Measurements from ENCODE around the gene HSPA2.
"Not testable (repeated sequence)": the region's sequence is repeated elsewhere in the genome, so short reads cannot be mapped to it uniquely, and the experiment has no call there.

Gene HSPA2

DNA sequence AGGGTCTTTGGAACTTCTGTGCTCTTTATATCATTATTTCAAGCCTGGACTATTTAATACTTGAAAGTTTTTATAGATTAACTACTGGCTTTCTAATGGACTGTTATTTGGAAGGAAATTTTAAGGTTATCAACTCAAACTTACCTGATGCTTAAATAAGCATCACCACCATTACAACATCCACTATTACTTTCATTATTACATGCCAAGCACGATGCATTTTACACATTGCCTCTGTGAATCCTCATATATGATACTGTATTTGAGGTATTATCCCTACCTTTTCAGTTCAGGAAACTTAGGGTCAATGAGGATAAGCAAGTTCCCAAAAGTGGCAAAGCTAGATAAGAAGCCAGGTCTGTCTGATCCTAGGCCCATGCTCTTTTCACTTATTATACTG is 23.6 kb upstream of the HSPA2 start:
- DNase-seq: no peak

GRCh38 chr14:64517667-64518066 is 22.9 kb upstream of the HSPA2 start:
- not testable (repeated sequence) for DNase-seq

DNA sequence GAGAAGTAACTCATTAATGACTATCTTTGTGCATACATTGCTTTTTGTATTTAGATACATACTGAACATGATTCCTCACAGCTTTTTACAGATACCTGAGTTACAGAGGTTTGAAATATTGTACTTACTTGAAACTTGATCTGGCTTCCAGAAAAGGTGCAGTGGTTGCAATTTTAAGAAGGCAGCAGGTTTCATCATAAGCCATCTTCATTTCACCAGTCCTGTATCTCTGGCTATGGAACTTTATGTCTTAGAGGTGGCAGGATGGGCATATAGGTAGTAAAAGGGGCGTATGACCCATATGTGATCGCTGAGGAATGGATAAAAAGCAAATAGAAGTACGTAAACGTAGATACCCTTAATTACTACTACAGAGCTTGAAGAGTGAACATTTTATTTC is 22.3 kb upstream of the HSPA2 start:
- DNase-seq: no peak

GRCh38 chr14:64520699-64521098 is 19.8 kb upstream of the HSPA2 start:
- no peak for DNase-seq

DNA sequence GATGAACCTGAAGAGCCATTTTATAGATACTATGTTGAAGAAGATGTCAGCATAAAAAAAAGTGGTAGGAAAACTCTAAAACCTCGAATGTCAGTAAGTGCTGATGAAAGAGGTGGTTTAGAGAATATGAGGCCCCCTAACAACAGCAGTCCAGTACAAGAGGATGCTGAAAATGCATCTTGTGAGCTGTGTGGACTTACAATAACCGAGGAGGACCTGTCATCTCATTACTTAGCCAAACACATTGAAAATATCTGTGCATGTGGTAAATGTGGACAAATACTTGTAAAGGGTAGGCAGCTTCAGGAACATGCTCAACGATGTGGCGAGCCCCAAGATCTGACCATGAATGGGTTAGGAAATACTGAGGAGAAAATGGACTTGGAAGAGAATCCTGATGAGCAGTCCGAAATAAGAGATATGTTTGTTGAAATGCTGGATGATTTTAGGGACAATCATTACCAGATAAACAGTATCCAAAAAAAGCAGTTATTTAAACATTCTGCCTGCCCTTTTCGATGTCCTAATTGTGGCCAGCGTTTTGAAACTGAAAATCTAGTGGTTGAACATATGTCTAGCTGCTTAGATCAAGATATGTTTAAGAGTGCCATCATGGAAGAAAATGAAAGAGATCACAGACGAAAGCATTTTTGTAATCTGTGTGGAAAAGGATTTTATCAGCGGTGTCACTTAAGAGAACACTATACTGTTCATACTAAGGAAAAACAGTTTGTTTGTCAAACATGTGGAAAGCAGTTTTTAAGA is 17.8 kb upstream of the HSPA2 start:
- no peak for DNase-seq

GRCh38 chr14:64525354-64525753 is 15.2 kb upstream of the HSPA2 start:
- DNase-seq: no peak

GRCh38 chr14:64531567-64531966 is 9.0 kb upstream of the HSPA2 start:
- DNase-seq: no peak

DNA sequence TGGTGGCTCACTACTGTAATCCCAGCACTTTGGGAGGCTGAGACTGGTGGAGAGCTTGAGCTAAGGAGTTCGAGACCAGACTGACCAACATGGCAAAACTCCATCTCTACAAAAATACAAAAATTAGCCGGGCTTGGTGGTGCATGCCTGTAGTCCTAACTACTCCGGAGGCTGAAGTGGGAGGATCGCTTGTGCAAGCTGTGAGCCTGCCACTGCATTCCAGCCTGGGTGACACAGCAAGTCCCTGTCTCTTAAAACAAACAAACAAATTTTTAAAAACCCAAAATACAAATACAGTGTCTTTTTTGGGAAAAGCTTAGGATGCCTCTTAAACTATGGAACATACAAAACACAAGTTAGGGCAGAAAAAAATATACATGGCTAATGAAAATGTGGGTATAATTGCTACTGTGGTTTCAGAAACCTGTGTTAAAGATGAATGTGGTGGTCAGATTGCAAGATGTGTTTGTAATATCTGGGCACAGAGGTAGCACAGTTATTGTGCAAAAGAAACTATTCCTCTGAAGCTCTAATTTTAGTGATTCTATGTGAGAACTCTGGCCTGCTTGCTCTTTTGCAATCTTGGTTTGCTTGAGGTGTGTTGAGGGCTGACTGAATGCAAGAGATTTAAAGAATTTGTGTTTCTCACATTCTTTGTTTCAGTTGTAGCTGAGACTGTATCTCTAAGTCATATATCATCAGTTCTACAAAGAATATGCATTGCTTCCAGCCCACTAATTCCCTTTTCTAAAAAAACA is 3.9 kb upstream of the HSPA2 start:
- DNase-seq: no peak

DNA sequence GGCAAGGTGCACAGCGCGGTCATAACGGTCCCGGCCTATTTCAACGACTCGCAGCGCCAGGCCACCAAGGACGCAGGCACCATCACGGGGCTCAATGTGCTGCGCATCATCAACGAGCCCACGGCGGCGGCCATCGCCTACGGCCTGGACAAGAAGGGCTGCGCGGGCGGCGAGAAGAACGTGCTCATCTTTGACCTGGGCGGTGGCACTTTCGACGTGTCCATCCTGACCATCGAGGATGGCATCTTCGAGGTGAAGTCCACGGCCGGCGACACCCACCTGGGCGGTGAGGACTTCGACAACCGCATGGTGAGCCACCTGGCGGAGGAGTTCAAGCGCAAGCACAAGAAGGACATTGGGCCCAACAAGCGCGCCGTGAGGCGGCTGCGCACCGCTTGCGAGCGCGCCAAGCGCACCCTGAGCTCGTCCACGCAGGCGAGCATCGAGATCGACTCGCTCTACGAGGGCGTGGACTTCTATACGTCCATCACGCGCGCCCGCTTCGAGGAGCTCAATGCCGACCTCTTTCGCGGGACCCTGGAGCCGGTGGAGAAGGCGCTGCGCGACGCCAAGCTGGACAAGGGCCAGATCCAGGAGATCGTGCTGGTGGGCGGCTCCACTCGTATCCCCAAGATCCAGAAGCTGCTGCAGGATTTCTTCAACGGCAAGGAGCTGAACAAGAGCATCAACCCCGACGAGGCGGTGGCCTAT is 875 bp downstream of the HSPA2 start:
- DNase-seq: no peak

DNA sequence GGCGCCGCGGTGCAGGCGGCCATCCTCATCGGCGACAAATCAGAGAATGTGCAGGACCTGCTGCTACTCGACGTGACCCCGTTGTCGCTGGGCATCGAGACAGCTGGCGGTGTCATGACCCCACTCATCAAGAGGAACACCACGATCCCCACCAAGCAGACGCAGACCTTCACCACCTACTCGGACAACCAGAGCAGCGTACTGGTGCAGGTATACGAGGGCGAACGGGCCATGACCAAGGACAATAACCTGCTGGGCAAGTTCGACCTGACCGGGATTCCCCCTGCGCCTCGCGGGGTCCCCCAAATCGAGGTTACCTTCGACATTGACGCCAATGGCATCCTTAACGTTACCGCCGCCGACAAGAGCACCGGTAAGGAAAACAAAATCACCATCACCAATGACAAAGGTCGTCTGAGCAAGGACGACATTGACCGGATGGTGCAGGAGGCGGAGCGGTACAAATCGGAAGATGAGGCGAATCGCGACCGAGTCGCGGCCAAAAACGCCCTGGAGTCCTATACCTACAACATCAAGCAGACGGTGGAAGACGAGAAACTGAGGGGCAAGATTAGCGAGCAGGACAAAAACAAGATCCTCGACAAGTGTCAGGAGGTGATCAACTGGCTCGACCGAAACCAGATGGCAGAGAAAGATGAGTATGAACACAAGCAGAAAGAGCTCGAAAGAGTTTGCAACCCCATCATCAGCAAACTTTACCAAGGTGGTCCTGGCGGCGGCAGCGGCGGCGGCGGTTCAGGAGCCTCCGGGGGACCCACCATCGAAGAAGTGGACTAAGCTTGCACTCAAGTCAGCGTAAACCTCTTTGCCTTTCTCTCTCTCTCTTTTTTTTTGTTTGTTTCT is 1.7 kb downstream of the HSPA2 start:
- DNase-seq: no peak

DNA sequence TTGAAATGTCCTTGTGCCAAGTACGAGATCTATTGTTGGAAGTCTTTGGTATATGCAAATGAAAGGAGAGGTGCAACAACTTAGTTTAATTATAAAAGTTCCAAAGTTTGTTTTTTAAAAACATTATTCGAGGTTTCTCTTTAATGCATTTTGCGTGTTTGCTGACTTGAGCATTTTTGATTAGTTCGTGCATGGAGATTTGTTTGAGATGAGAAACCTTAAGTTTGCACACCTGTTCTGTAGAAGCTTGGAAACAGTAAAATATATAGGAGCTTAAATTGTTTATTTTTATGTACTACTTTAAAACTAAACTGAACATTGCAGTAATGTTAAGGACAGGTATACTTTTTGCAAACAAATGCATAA is 2.3 kb downstream of the HSPA2 start:
- no peak for DNase-seq

DNA sequence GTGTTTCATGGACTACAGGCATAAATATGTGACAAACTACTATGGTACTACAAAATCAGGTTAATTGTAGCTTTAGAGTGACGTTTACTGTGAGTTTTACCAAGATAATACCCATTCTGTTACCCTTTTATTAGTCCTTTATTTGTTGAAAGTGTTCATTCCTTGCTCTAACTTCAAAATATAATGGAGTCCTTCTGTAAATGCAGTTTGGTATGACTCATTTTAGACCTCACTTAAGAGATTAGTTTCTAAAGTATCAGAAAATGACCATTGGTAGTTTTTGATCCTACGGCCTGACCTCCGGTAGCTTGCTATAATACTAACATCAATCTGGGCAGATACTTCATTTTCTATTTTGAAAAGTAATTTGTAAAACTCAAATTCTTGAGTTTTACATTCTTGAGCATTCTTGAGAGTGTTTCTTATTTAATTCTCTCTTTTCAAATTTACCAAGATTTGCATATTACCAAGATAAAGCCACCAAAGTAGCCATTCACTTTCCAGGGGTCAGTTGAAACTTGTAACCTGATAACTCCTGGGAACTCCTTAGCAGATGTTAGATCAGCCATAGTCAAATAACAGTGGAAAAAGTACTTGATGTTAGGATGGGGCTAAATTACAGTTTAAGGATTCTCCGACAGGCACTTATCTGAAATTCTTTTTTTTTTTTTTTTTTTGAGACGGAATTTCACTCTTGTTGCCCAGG is 4.2 kb downstream of the HSPA2 start:
- DNase-seq: no peak

- DNase-seq: no peak
Measured at GRCh38 chr14:64549016-64549415, 8.5 kb downstream of the HSPA2 start.

GRCh38 chr14:64549791-64550620 is 9.5 kb downstream of the HSPA2 start, which contains the start of gene PPP1R36:
TSS of gene PPP1R36 (plus strand) at chr14:64549961. CDS start at chr14:64549998, 37 bp downstream.
- peak; percentile 35 for DNase-seq

- no peak for DNase-seq
Measured at GRCh38 chr14:64550621-64551333, 10.2 kb downstream of the HSPA2 start.

DNA sequence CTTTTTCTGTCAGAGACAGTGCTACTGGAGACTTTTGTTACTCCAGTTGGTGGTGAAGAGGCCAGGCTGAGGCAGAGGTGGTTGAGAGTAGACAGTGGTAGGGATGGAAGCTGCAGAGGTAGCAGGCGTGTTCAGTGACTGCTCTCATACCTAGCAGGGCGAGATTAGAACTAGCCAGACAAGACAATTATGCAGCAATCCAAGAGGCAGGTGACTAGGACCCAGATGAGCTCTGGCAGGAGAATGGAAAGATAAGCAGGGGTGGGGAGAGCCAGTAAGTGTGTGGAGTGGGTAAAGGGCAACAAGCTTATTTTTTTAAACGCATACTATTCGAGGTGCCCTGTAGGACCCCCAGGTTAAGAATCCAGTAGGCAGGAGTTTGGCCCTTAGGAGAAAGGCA is 14.0 kb downstream of the HSPA2 start:
- no peak for DNase-seq

- no peak for DNase-seq
Measured at GRCh38 chr14:64556526-64556925, 16.0 kb downstream of the HSPA2 start.

GRCh38 chr14:64558216-64558615 is 17.7 kb downstream of the HSPA2 start:
- DNase-seq: not testable (repeated sequence)

DNA sequence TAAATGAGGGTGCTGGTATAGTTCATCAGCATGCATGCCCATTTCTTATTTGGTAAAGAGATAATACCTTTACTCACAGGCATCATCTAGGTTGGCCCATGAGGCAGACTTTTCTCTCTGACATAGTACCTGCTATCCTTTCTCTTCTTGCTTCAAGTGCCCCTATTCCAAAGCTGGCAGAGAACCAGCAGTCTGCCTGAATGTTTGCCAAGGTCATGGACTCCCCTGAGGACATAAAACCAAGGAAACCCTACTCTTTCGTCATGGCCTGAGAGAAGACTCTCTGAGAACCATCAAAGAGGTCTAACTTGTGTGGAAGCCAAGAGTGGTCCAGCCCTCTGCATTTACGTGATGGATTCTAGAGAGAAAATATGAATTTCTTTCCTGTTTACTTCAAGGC is 21.1 kb downstream of the HSPA2 start:
- DNase-seq: no peak

DNA sequence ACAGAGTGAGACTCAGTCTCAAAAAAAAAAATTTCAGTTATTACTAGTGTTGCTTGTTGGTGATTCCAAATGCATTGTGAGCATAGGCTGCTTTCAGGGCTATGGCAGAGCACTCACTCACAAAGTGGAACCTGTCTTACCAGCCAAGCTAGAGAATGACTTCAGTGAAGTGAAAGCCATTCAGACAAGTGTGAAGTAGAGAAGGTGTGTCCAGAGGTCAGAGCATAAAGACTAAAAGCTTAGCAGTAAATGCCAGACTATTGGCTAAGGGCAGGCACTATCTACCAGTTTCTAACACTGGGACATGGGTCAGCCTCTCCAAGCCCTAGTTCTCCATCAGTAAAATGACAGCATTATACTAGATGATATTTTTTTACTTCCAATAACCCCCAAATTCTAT is 21.9 kb downstream of the HSPA2 start:
- no peak for DNase-seq

DNA sequence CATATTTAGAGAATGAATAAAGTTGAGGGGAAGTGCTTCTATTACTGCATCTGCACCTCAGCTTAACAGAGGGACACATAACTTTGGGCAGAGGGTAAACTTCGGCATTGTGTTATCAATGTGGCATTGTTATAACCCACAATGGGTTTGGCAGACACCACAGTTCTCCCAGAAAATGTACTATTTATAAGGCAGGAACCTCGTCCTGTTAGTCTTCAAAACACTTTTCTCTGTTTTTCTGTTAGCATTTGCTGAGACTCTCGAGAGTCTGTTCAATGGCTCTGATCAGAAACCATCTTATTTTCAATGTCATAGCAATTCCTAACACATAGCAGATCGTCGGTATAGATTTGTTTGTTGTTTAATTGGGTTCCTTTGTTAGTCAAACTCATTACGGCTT is 23.2 kb downstream of the HSPA2 start:
- DNase-seq: no peak
